ENCODE results near the gene CHRNA4.

CHRNA4 gene

DNA sequence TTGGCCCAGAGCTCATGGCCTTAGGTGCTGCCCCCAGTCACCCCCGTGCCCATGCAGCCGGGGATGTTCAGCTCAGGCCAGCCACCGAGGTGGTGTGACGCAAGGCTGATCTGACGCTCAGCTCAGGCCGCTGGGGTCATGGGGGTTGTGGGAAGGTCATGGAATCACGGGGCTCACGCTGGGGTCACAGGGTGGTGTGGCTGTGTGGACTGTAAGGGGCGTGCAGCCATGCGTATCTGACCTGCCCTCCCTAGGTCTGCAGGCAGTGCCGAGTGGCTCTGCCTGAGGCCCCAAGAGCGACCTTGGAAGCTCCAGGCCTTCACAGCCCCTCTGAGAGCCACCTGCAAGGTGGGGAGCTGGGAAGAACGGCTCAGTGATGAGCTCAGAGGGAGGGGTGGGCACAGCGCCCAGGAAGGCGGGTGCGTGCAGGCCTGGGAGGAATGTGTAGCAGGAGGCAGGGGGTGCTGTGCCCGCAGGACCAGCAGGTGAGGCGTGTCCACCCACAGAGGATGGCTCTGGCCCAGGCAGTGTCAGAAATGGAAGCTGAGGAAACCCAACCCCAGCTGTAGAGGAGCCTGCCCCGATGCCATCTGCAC is 27.8 kb downstream of the CHRNA4 start:
- DNase-seq (ENCODE audit: low read depth), result no peak

DNA sequence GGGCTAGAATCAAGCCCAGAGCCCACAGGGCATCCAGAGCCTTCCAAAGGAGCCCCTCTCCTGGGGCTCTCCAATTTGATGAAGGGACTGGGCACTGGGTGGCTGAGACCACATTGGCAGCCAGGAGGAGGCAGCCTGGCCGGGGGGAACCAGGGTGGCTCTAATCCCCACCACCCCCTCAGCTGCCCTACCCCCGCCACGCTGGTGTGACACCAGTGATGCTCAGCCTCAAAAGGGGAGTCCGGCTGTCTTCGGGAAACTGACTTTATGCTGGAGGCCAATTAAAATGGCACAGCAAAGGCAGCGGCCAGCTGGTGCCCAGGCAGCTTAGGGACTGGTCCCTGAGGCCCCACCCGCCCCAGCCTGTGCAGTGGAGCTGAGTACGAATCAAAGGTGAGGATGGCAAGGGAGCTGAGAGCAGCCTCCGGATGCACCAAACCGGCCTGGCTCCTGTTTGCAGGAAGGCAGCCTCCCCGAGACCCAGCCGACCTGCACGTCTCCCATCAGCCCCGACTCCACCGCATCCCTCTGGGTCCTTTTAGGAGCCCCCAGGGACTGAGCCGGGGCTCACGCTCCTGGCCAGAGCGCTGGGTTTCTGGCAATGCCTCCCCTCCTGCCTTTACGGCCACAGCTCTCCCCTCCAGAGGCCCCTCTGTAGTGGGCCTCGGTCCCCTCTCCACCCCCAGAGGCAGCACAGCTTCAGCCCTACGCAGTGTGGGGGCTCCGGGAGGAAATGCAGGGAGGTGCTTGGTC is 28.5 kb downstream of the CHRNA4 start:
- DNase-seq (ENCODE audit: low read depth), result no peak

DNA sequence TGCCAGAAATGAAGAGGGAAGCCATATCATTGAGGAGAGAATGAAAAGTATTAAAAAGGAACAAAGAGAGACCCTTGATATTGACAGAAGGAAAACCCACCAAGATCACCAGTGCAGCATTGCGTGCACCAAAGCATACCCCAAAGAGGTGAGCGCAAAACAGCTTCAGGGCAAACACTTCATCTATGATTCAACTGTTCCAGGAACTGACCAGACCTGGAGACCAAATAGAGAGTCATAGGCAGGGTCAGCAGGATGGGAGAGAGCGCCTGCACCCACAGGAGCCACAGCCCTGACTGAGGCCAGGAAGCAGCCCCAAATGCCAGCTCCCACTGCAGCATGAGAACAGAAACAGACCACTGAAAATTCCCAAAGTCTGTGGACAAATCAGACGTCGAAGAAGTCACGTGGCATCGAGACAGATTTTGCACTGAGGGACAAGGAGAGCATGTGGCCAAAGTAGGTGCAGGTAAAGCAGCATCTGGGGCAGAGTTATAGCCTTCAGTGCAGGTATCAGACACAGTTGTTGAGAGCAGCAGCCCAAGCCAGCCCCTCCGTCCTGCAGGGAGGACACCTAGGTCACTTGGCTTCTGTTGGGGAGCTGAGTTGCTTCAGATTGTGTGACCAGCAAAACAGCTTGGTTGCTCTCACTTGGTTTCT is 29.3 kb downstream of the CHRNA4 start:
- no peak for DNase-seq (ENCODE audit: low read depth)

DNA sequence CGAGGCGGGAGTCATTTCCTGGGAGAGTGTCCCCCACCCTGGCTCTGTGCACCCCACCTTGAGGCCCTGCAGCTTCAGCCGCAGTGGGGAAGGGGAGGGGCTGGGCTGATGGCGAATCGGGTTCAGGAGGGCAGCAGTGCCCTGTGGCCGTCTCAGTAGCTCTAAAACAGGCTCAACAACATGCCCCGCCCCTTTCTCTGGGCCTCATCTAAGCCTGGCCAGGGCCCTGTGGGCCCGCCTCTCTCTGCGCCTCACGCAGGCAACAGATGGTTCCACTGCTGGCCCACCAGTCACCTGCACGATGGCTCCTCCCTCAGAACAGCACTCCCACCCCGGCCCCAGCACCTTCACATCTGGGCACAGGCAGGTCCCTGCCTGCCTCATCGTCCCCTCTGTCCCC is 30.2 kb downstream of the CHRNA4 start:
- no peak for DNase-seq (ENCODE audit: low read depth)

DNA sequence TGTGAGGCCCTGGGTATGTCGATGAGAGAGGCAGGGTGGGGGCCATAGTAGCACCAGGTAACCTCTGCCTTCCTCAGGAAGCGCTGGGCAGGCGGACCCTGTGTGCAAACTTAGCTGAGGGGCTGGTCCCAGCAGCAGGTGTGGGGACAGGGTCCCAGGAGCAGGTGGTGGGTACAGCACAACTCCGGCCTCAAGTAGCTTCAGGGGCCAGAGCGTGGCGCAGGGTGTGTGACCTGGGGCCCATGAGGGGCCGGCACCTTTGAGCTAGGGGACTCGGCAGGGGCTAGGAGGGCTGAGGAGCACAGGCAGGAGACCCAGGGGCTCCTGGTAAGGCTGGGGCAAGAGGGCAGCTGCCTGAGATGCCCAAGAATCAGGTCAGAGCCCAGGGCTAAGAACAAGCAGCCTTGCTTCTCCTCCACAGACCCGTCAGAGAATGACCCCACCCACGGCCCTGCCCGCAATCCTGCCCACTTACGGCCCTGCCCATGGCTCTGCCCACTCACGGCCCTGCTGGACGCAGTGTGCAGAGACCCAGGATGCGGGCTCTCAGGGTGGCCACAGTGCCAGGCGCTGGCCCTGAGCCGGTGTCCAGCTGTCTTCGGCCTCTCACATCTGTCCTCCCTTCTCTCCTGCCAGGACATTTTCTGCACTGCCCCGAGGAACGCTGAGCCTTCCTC is 30.9 kb downstream of the CHRNA4 start:
- DNase-seq (ENCODE audit: low read depth), result no peak

DNA sequence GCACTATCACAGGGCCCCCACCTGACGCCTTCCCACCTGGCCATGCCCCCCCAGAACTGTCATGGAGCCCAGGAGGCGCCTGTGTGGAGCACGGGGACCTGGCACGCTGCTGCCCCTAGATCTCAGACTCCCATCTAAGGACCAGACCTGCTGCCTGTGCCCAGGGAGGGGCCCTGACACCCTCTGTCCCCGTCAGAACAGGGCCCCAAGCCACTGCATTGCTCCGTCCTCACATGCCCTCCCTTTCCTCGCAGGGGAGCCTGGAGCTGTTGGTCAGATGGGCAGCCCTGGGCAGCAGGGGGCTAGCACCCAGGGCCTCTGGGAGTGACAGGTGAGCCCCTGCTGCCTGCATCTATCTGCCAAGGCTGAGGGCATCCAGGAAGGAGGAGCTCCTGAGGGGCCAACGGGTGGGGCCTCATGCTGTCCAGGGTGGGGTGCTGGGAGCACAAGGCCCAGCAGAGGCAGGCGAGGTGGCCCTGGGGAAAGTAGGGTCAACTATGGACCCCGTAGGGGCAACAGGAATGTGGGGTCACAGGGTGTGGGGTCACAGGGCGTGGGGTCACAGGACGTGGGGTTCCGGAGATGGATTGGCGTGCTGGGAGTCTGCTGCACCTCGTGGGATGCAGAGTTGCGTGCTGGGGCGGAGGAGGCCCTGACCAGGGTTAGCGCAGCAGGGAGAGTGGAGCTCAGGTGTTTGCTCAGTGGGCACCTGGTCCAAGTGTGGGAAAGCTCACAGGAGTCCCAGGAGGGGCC is 31.6 kb downstream of the CHRNA4 start:
- DNase-seq (ENCODE audit: low read depth), result no peak

DNA sequence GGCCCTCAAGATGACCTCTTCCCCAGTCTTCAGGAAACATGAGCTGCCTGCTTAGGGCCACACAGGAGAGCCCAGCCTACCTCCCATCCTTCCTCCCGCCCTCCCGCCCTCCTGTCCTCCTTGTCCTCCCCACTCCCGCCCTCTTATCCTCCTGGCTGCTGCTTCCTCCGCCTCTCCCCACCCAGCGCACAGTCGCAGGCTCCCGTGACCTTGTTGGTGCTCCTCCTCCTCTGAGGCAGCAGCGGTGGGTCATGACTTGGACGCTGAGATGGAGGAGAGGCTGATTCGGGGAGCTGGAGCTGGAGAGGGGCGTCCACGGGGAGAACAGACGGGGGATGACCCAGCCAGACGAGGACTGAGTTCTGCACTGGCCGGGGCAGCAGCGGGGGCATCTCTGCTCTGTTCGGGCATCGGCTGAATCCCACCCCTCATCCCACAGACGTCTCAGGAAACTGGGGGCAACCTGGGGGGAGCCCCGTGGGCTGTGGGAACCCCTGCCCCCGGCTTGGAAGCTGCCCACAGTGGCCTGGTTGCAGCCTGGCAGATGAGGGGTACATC is 32.4 kb downstream of the CHRNA4 start:
- no peak for DNase-seq (ENCODE audit: low read depth)

DNA sequence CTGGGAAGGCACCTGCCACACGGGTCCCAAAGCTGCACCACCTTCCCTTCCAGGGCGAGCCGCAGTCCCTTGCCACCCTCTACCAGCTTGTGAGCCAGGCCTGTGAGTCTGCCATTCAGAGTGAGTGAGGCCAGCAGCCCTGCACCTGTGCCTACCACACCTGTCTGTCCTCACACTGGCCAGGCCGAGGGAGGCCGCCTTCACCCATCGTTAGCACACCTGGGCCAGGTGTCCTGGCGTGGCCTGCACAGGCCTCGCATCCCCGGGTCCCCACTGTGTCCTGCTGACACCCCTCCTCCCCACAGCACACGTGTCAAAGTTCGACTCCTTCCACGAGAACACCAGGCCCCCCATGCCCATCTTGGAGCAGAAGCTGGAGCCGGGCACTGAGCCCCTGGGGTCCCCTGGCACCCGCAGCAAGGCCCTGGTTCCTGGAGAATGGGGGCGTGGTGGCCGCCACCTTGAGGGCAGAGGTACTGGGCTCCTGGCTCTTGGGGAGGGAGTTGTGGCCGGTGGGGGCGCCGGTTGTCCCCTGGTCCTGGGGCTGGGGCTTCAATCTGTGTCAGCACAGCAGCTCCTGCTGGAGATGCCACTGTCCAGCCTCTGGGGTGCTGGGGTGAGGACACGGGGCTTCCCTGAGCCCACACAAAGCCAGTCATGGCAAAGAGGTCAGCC is 33.0 kb downstream of the CHRNA4 start:
- DNase-seq (ENCODE audit: low read depth), result no peak

DNA sequence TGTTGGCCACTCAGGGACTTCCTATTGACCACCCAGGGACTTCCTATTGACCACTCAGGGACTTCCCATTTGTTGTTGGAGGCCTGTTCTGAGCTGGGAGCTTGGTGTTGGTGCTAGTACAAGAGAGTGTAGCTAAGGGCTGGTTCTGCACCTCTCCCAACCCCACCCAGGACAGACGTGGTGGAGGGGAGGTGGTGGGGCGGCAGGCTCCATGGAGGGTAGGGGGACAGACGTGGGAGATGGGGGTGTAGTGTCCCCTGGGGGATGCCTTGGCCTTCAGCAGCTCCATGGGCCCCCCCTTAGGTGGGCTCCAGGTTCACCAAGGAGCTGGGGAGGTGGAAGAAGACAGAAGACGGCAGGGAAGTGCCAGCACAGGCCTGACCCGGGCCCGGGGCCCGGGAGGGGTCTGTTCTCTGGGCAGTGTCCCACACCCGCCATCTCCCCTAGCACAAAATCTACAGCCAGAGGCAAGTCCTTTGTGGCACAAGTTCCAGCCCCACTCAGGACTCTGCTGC is 33.9 kb downstream of the CHRNA4 start:
- DNase-seq (ENCODE audit: low read depth), result no peak

DNA sequence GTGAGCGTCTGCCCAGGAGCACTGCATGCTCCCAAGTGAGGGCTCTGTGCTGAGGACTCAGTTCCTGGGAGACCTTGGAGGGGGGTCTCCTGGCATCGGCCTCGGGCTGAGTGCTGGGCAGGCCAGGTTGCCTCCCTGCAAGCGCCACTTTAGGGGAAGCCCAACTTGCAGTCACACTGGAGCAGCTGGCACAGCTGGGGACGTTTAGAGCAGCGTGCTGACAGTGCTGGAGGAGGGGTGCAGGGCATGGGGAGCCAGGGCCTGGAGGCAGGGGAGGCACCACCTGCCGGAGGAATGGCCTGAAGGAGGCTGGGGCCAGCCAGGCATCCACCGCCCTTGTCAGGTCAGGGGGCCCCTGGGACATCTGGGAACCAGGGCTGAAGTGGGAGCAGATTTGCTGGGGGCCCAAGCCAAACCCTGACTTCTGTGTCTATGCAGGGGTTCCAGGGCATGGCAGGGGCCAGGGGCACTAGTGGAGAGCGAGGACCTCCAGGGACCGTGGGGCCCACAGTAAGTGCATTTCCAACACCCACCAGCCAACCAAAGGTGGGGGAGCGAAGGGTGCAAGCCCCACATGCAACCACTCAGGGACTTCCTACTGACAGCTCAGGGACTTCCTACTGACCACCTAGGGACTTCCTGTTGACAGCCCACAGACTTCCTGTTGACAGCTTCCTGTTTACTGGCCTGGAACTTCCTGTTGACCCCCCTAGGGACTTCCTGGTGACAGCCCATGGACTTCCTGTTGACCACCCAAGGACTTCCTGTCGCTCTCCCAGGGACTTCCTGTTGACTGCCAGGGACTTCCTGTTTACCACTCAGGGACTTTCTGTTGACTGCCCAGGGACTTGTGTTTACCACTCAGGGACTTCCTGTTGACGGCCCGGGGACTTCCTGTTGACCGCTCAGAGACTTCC is 34.6 kb downstream of the CHRNA4 start:
- no peak for DNase-seq (ENCODE audit: low read depth)

DNA sequence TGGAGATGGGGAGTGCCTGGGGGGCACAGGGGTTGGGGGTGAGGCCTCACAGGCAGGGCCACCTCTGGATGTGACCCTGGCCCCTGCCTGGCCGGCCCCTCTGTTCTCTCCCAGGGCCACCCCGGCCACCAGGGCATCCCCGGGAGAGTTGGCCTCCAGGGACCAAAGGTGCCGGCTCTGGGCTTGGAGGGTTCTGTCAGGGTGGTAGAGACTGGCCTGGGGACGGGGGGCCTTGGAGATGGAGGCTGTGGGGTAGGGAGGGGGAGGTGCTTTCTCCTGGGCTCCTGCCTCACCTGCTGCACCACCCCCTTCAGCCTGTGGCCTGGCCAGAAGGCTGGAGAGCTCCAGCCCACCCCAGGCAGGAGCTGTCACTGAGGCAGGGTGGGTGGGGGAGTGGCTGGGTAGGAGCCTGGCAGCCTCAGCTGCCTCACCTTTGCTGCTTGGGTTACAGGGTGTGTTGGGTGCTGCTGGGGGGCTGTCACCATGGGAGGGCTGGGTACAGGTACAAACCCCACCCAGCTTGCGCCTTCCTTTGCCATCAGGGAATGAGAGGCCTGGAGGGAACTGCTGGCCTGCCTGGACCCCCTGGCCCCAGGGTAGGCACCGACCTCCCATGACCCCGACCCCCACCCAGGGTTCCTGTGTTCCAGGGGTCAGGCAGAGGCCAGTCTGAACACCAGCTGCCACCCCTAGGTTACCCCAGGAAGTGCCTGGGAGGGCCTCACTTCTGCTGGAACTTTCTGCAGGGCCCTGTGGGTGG is 35.4 kb downstream of the CHRNA4 start:
- DNase-seq (ENCODE audit: low read depth), result no peak

DNA sequence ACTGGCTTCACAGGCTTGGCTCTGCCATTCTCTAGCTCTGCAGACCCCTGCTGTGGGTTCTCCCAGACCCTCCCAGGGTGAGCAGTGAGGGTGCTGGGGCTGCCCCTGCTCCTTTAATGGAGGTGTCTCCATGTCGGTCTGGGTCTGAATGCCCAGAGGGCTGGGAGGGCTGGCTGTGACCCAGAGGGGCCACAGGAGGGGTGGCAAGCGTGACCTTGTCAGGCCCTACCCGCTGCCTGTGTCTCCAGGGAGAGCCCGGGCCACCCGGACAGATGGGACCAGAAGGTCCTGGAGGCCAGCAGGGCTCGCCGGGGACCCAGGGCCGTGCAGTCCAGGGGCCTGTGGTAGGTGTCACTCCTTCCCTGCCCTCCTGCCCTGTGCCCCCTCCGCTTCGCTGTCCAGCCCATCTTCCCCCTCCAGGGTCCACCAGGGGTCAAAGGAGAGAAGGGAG is 36.1 kb downstream of the CHRNA4 start:
- no peak for DNase-seq (ENCODE audit: low read depth)

DNA sequence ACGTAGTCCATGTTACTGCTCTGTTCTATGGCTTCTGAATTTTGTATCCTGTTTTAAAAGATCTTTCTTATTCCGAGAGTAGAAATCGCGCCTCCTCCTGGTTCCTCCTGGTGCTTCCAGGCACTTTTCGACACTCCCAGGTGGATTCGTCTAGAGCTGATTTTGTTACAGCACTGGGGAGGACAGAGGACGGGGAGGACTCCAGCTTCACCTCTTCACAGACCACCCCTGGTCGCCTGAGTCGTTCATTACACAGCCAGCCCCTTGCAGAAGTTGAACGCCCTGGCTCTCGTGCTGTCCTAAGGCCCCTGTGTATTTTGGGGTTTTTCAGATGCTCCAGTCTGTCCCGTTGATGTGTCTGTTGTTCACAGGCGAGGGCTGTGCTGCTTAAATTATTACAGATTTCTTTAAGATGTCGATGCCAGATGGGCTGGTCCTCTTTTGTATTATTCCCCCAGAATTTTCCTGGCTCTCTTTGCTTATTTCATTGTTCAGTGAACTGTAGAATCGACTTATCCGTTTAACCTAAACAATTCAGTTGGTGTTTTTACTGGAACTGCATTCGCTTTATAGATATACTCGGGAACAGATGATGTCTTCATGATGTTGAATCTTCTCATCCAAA is 37.7 kb downstream of the CHRNA4 start:
- DNase-seq (ENCODE audit: low read depth), result no peak

DNA sequence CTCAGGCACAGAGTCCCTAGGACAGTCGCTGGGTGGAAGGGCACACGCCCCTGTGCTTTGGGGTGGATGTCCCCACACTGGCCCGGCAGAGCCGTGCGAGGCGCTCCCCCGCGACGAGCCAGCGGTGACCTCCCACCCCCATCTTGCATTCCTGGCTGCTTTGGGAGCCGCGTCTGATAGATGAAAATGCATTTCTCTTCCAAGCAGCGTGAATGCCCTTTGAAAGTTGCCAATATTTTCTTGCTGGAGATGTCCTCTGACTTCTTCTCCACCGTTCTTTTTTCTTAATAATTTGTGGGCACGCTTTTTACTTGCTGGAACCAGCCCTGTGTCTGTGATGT is 38.2 kb downstream of the CHRNA4 start:
- DNase-seq (ENCODE audit: low read depth), result no peak

DNA sequence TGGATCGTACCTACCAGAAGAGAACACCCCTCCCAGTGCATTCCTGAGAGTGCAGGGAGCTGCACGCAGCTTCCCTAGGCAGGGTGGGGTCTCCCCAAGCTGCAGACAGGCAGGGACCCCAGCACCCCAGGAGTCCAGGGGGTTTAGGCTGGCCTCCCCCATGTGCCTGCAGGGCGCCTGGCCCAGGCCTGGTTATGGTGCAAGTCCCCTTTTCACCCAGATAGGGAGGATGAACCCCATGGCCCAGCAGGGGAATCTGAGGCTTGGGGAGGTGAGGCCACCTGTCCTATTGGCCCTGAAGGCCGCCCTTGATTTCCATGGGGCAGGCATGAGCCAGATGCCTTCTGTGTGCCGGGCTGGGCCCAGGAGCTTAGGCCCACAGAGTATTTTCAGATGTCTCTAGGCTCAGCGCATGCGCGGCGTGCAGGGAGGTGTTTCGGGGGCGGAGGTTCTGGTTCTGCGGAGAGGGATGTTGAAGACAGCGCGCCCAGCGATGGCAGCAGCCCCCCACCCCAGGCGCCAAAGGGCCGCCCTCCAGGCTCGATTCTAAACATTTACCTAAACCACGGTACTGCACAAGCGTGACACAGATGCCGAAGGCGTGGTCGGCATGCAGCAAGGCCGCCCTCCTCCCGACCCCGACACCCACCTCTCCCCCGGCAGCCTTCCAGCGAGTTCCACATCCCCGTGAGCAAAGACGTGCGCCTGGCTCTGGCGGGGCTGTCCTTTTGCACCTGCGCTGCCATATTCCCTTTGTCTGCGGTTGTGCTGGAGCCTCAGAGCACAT is 38.8 kb downstream of the CHRNA4 start:
- no peak for DNase-seq (ENCODE audit: low read depth)

DNA sequence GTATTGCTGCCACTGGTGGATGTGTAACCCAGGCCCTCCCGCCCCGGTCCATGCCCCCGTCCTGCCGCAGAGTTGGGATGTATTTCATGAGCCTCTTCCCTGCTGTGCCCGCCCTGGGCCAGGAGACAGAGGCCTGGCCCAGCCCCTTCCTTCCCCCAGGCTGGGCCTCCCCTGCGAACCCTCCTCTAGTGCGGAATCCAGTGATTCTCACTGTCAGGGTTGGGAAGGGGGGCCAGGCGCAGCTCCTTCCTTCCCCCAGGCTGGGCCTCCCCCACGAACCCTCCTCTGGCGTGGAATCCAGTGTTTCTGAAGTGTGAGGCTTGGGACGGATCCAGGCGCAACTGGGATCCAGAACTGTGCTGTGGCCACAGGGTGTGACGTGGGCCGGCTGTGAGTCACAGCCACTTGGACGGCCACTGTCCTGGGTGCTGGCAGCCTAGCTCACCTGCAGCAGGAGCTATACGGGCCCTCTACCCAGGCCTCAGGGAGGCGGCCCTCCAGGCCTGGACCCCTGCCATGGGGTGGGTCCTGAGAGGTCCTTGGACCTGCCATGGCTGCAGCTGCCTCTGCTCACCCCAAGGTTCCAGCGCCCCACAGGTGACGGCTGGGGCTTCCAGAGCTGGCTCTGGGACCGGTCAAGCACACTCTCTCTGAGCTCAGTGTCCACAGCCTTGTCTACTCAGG is 39.9 kb downstream of the CHRNA4 start:
- DNase-seq (ENCODE audit: low read depth), result no peak

DNA sequence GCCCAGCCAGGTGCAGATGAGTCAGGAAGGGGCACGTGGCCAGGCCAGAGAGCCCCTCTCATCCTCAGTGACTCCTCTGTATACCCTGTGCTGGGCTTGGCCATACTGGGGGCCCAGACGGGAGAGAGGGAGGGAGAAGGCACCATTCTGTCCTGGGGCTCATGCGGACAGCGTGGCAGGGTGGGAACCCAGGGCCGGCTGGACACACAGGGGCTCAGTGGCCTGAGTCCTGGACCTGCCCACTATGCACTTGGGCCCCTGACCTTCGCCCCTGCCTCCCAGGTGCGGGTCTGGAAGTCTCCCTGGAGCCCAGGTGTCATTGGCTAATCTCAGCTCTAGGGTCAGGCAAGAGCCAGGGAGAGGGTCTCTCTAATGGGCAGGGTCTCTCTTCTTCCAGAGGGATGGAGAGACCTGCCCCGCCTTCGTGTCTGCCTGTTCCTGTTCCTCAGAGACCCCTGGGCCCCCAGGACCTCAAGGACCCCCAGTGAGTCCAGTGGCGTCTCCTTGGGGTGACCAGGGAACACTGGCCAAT is 40.5 kb downstream of the CHRNA4 start:
- no peak for DNase-seq (ENCODE audit: low read depth)
